Breast epithelium (tissue), 3 donors: Measurements from ENCODE around the gene CDKN2D.

Source experiments
- POLR2AphosphoS5 ChIP-seq, 3 donors: sonication (generic); formaldehyde crosslinking; IDR thresholded peaks; one replicate each; pipeline ENCODE4 v1.6.1; 2017; ENCODE audit warnings: antibody characterized with exemption in 3 of 3
- TF ChIP-seq, protein P1 (sequence below), 3 donors: fragments of 450-650 bp; IDR thresholded peaks; one replicate each; pipeline ENCODE4 v1.5.1; 2016 to 2017; ENCODE audit warnings: antibody characterized with exemption in 3 of 3, mild to moderate bottlenecking in 3 of 3, moderate library complexity in 3 of 3

DNA sequence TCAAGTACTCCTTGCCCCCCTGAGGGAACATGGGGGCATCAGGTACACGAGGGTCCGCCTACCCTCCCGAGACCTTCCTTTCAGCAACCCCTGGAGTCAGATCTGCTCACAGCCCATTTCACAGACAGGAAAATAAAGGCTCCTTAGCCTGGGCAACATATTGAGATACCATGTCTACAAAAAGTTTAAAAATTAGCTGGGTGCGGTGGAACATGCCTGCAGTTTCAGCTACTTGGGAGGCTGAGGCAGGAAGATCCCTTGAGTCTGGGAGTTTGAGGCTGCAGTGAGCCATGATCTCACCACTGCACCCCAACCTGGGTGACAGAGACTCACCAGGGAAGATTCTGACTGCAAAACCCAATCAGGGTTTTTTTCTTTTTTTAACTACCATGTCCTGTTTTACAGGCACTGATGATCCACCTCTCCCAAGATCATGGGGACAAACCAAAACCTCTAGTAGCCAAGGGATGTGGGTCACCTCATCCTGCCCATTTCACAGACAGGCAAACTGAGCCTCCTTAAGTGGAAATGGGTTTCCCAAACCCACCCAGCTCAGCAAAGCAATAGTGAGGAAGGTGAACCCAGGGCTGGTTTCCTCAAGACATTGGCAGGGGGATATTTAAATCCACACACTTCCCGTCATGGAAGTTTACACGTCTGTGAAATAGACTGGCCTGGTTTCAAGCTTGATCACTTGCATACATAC lies 6.4 kb upstream of the CDKN2D start:
- TF ChIP-seq, protein P1, sequence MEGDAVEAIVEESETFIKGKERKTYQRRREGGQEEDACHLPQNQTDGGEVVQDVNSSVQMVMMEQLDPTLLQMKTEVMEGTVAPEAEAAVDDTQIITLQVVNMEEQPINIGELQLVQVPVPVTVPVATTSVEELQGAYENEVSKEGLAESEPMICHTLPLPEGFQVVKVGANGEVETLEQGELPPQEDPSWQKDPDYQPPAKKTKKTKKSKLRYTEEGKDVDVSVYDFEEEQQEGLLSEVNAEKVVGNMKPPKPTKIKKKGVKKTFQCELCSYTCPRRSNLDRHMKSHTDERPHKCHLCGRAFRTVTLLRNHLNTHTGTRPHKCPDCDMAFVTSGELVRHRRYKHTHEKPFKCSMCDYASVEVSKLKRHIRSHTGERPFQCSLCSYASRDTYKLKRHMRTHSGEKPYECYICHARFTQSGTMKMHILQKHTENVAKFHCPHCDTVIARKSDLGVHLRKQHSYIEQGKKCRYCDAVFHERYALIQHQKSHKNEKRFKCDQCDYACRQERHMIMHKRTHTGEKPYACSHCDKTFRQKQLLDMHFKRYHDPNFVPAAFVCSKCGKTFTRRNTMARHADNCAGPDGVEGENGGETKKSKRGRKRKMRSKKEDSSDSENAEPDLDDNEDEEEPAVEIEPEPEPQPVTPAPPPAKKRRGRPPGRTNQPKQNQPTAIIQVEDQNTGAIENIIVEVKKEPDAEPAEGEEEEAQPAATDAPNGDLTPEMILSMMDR (IDR thresholded peaks at IDR 0.05) = no peak
- TF ChIP-seq POLR2AphosphoS5 (IDR thresholded peaks at IDR 0.05) = no peak
